Endothelial cell of umbilical vein (primary cell): ENCODE results near the gene TPM3. TPM values are rescaled to one million over a fixed set of nuclear protein-coding genes. Genes with fewer than 3 reads are reported as not detected.
"Not testable (repeated sequence)": the region's sequence is repeated elsewhere in the genome, so short reads cannot be mapped to it uniquely, and the experiment has no call there.

Experiments used
- BruUV-seq: library from RNA; stranded (reverse); fragments of 400-500 nt; replicated peaks from 2 replicates; lab custom pipeline; 2021; lab: Mats Ljungman, UMichigan
- CTCF ChIA-PET: fragments of 300-600, 350-600 bp; sonication (Branson Sonifier 250); formaldehyde crosslinking; loops from one replicate; lab custom pipeline; 2021; ENCODE audit warnings: antibody characterized with exemption, inconsistent platforms; lab: Charles Lee
- POLR2A ChIA-PET: fragments of 300-600, 350-600 bp; sonication (Branson Sonifier 250); formaldehyde crosslinking; loops from one replicate; lab custom pipeline; 2021; ENCODE audit warnings: antibody characterized with exemption, inconsistent platforms; lab: Charles Lee
- DNase-seq: peaks from one replicate; pipeline ENCODE4 v3.0.0-alpha.2; 2011; ENCODE audit warnings: low read depth, low spot score
- FAIRE-seq: peaks from 2 replicates; lab custom pipeline; 2011; peaks lifted over from hg19 to GRCh38; lab: Jason Lieb, UNC
- H2AFZ ChIP-seq: 2 replicates; pipeline ENCODE4 v1.6.0; 2012; ENCODE audit warnings: low read depth, low read length, control low read depth, inconsistent platforms
- H3K27ac ChIP-seq: 2 replicates; pipeline ENCODE4 v1.5.1; 2011; ENCODE audit warnings: low read depth, mild to moderate bottlenecking, control low read depth, low read length, moderate library complexity; ENCODE audit not compliant: insufficient read depth
- H3K27me3 ChIP-seq, 2 experiments: 2 replicates each; pipeline versions ENCODE4 v1.6.0 to v1.6.1; 2011; ENCODE audit warnings: low read length in 2 of 2, mixed read lengths in 1 of 2; ENCODE audit not compliant: control insufficient read depth in 2 of 2, insufficient read depth in 2 of 2
- H3K36me3 ChIP-seq, 2 experiments: 2 replicates in 1 of 2; 3 replicates in 1 of 2; pipeline ENCODE4 v1.5.1; 2011; ENCODE audit warnings: low read length in 2 of 2, mild to moderate bottlenecking in 1 of 2, moderate library complexity in 1 of 2; ENCODE audit not compliant: control insufficient read depth in 2 of 2, insufficient read depth in 2 of 2; ENCODE audit errors: extremely low read depth in 1 of 2
- H3K4me1 ChIP-seq: 3 replicates; pipeline ENCODE4 v1.5.1; 2011; ENCODE audit warnings: mild to moderate bottlenecking, low read length; ENCODE audit not compliant: control insufficient read depth, insufficient read depth; ENCODE audit errors: extremely low read depth
- H3K4me2 ChIP-seq: 2 replicates; pipeline ENCODE4 v1.6.1; 2011; ENCODE audit warnings: low read length, control low read depth, mixed read lengths; ENCODE audit not compliant: insufficient read depth
- H3K4me3 ChIP-seq, 3 experiments: fragments of 200-600 bp in 1 of 3; sonication (generic), shearing (Covaris generic) in 1 of 3; replicated peaks in 1 of 3; 2 replicates each; pipeline ENCODE4 v1.5.1; 2011 to 2016; ENCODE audit warnings: control low read depth in 3 of 3, low read length in 3 of 3, mild to moderate bottlenecking in 2 of 3, inconsistent platforms in 1 of 3, low read depth in 1 of 3, moderate library complexity in 1 of 3; ENCODE audit not compliant: insufficient read depth in 1 of 3
- H3K79me2 ChIP-seq: 2 replicates; pipeline ENCODE4 v1.6.0; 2012; ENCODE audit warnings: low read length, inconsistent platforms; ENCODE audit not compliant: control insufficient read depth, insufficient read depth
- H3K9ac ChIP-seq: replicated peaks from 2 replicates; pipeline ENCODE3; 2011; ENCODE audit warnings: low read length, control low read depth; ENCODE audit not compliant: insufficient read depth; ENCODE audit errors: extremely low read depth
- H3K9me1 ChIP-seq: replicated peaks from 3 replicates; pipeline ENCODE4 v1.6.0; 2011; ENCODE audit warnings: mild to moderate bottlenecking, low read length; ENCODE audit not compliant: control insufficient read depth, insufficient read depth; ENCODE audit errors: extremely low read depth
- H3K9me3 ChIP-seq: replicated peaks from 2 replicates; pipeline ENCODE4 v1.5.1; 2012; ENCODE audit warnings: low read length, inconsistent platforms; ENCODE audit not compliant: control insufficient read depth, insufficient read depth
- H4K20me1 ChIP-seq: replicated peaks from 2 replicates; pipeline ENCODE3; 2011; ENCODE audit warnings: mild to moderate bottlenecking, low read length; ENCODE audit not compliant: control insufficient read depth, insufficient read depth; ENCODE audit errors: extremely low read depth
- EZH2 ChIP-seq: IDR thresholded peaks from 2 replicates; pipeline ENCODE4 v1.6.1; 2012; ENCODE audit warnings: borderline replicate concordance, low read depth, mild to moderate bottlenecking, moderate library complexity, low read length, inconsistent platforms; ENCODE audit not compliant: severe bottlenecking
- FOS ChIP-seq: IDR thresholded peaks from 2 replicates; pipeline ENCODE4 v1.6.1; 2011; ENCODE audit warnings: mild to moderate bottlenecking, low read length, moderate library complexity, borderline replicate concordance; ENCODE audit not compliant: insufficient read depth
- GATA2 ChIP-seq: IDR thresholded peaks from 2 replicates; pipeline ENCODE4 v1.7.0; 2011; ENCODE audit warnings: low read depth, mild to moderate bottlenecking, moderate library complexity, mixed read lengths, low read length; ENCODE audit not compliant: insufficient read length, insufficient read depth
- JUN ChIP-seq: IDR thresholded peaks from 2 replicates; pipeline ENCODE4 v1.6.1; 2011; ENCODE audit warnings: borderline replicate concordance, low read depth; ENCODE audit not compliant: insufficient read length, insufficient read depth
- MYC ChIP-seq: IDR thresholded peaks from one replicate; pipeline ENCODE4 v1.6.1; 2011; ENCODE audit warnings: mild to moderate bottlenecking, low read depth, low read length
- POLR2A ChIP-seq: IDR thresholded peaks from 2 replicates; pipeline ENCODE4 v1.6.1; 2012; ENCODE audit warnings: low read depth, mild to moderate bottlenecking, control low read depth, low read length
- POLR2AphosphoS5 ChIP-seq: IDR thresholded peaks from 2 replicates; pipeline ENCODE4 v1.6.1; 2012; ENCODE audit warnings: low read depth, mild to moderate bottlenecking, control low read depth, low read length, moderate library complexity; ENCODE audit not compliant: insufficient read depth
- dilution Hi-C: fragments of 300-500 bp; cut with MboI; formaldehyde crosslinking; loops from one replicate; pipeline ENCODE4 v1.15.0; 2019; ENCODE audit warnings: low sequenced_read_pairs; ENCODE audit not compliant: extremely low pct_ligation_motif_present
- intact Hi-C: fragments of 100-400 bp; cut with micrococcal nuclease; formaldehyde crosslinking; loops from one replicate; pipeline ENCODE4 v1.10.0; 2022
- polyA plus RNA-seq, 4 experiments: library from polyadenylated mRNA; depleted of rRNA in 3 of 4; stranded (reverse) in 3 of 4; unstranded in 1 of 4; fragments of >200 nt; gene quantifications; 2 replicates each; pipeline versions ENCODE4 v1.2.1 to v1.2.3, GENCODE V29; 2011 to 2012; ENCODE audit warnings: missing spikeins in 1 of 4
- total RNA-seq: library from RNA; stranded (reverse); gene quantifications from 2 replicates; pipeline ENCODE4 v1.2.3, GENCODE V29; 2021
- TF ChIP-seq, protein P1 (sequence below), 2 donors: IDR thresholded peaks; 1 replicate in 1 of 2; 2 replicates in 1 of 2; pipeline ENCODE4 v1.5.1; 2011; ENCODE audit warnings: low read length in 2 of 2, mild to moderate bottlenecking in 2 of 2, moderate library complexity in 2 of 2, control low read depth in 1 of 2, inconsistent platforms in 1 of 2, low read depth in 1 of 2; ENCODE audit not compliant: insufficient read depth in 1 of 2; ENCODE audit errors: extremely low read depth in 1 of 2
- TF ChIP-seq, protein P2 (sequence below): IDR thresholded peaks from 2 replicates; pipeline ENCODE4 v1.6.1; 2011; ENCODE audit not compliant: insufficient read depth, insufficient read length

The TPM3 gene
- total and polyA plus RNA-seq, 2 donors (not counting 3 experiments of a cell fraction or from before 2014, with no cell fraction given), result 395 to 927 TPM

DNA sequence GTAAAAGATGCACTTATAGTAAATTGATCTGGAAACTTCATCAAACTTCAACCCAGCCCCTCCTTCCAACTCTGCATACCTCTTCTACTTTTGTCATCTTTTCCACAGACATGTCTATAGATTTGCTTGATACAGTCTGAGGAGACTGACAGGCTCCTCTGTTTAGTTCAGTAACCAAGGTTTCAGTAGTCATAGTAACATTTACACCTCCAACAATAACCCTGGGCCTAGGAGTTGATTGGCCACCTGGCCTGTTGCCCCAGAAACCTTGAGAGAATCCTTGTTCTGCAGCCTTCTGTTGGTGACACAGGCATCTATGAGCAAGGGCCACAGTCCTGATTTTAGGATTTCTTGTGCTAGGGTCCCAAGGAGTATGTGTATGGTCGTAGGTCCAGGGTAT is 14.3 kb upstream of the TPM3 start, which contains the start of gene CFAP141:
CFAP141 (minus strand) TSS at position 138 of the 400 bp plus-strand sequence; CDS start at position 112, 26 bp downstream.
- intact Hi-C loops, result no loop called here
- Histone ChIP-seq H3K4me2 (no peak within 1 kb of the TSS), H4K20me1 (no peaks in the 10 kb centered on the region), H3K36me3 (peaks cover 13 to 24% of the 10 kb centered on the region in 2 experiments), H2AFZ (no peak within 1 kb of the TSS), H3K27ac (no peak within 1 kb of the TSS), H3K4me1 (no peaks in the 10 kb centered on the region), H3K9me1 (no peaks in the 10 kb centered on the region), H3K79me2 (no peaks in the 10 kb centered on the region), H3K27me3 (no peaks in the 10 kb centered on the region), H3K4me3 (no peak within 1 kb of the TSS), H3K9ac (no peak within 1 kb of the TSS), H3K9me3 (no peaks in the 10 kb centered on the region)
- TF ChIP-seq POLR2AphosphoS5 (no peak), GATA2 (no peak), FOS (no peak), EZH2 (no peak), POLR2A (no peak), MYC (no peak), JUN (no peak)
- TF ChIP-seq, protein P1, sequence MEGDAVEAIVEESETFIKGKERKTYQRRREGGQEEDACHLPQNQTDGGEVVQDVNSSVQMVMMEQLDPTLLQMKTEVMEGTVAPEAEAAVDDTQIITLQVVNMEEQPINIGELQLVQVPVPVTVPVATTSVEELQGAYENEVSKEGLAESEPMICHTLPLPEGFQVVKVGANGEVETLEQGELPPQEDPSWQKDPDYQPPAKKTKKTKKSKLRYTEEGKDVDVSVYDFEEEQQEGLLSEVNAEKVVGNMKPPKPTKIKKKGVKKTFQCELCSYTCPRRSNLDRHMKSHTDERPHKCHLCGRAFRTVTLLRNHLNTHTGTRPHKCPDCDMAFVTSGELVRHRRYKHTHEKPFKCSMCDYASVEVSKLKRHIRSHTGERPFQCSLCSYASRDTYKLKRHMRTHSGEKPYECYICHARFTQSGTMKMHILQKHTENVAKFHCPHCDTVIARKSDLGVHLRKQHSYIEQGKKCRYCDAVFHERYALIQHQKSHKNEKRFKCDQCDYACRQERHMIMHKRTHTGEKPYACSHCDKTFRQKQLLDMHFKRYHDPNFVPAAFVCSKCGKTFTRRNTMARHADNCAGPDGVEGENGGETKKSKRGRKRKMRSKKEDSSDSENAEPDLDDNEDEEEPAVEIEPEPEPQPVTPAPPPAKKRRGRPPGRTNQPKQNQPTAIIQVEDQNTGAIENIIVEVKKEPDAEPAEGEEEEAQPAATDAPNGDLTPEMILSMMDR (IDR thresholded peaks at IDR 0.05; ENCODE audit: extremely low read depth in 1 of 2, insufficient read depth in 1 of 2, low read depth in 1 of 2, low read length in 2 of 2), result no peak
- TF ChIP-seq, protein P2, sequence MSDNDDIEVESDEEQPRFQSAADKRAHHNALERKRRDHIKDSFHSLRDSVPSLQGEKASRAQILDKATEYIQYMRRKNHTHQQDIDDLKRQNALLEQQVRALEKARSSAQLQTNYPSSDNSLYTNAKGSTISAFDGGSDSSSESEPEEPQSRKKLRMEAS, result no peak
- ChIA-PET CTCF (no interaction called here), POLR2A (no interaction called here)
- no peak for DNase-seq
- no peak for FAIRE-seq
- dilution Hi-C loops, result no loop called here
- BruUV-seq, result no TSS peak

DNA sequence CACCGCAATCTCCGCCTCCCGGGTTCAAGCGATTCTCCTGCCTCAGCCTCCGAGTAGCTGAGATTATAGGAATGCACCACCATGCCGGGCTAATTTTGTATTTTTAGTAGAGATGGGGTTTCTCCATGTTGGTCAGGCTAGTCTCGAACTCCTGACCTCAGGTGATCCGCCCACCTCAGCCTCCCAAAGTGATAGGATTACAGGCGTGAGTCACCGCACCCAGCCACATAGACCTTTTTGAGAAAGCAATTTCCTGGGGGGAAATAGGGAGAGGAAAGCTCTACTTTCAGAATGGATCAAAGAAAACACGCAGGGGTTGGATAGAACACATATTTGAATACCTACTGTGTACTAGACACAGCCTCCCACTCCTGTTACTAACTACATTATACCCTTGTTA is 13.9 kb upstream of the TPM3 start:
- H3K9ac ChIP-seq, H3K4me3 ChIP-seq, H4K20me1 ChIP-seq, H3K9me3 ChIP-seq, H3K27me3 ChIP-seq, H3K4me1 ChIP-seq, BruUV-seq, H2AFZ ChIP-seq, FAIRE-seq, H3K9me1 ChIP-seq, dilution Hi-C loops, CTCF ChIA-PET, H3K79me2 ChIP-seq, DNase-seq, H3K27ac ChIP-seq, POLR2A ChIA-PET, intact Hi-C loops, H3K4me2 ChIP-seq: not testable (repeated sequence)
- peaks cover 13 to 24% of the 10 kb centered on the region in 2 experiments for H3K36me3 ChIP-seq
